Measurements from ENCODE around the gene SPATA31C1. TPM values are rescaled to one million over a fixed set of nuclear protein-coding genes. Genes with fewer than 3 reads are reported as not detected.
A peak's percentile ranks its signal among the peaks of the same experiment; 100 is the strongest.

SPATA31C1 gene
- total RNA-seq, 1 donor from 2014 or later: 0.07 TPM

- no peak for DNase-seq (ENCODE audit: extremely low spot score, unreplicated experiment)
- TF ChIP-seq, protein P1, sequence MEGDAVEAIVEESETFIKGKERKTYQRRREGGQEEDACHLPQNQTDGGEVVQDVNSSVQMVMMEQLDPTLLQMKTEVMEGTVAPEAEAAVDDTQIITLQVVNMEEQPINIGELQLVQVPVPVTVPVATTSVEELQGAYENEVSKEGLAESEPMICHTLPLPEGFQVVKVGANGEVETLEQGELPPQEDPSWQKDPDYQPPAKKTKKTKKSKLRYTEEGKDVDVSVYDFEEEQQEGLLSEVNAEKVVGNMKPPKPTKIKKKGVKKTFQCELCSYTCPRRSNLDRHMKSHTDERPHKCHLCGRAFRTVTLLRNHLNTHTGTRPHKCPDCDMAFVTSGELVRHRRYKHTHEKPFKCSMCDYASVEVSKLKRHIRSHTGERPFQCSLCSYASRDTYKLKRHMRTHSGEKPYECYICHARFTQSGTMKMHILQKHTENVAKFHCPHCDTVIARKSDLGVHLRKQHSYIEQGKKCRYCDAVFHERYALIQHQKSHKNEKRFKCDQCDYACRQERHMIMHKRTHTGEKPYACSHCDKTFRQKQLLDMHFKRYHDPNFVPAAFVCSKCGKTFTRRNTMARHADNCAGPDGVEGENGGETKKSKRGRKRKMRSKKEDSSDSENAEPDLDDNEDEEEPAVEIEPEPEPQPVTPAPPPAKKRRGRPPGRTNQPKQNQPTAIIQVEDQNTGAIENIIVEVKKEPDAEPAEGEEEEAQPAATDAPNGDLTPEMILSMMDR (conservative IDR thresholded peaks at IDR 0.05): no peak
- Mint-ChIP-seq H3K4me1 (ENCODE audit: unreplicated experiment) (peaks cover 4% of the 10 kb centered on the region), H3K27ac (no peak overlapping the region), H3K36me3 (peaks cover 21% of the 10 kb centered on the region), H3K4me3 (no peak overlapping the region), H3K27me3 (no peaks in the 10 kb centered on the region), H3K9me3 (no peaks in the 10 kb centered on the region)
These were observed 50.4 kb downstream of the SPATA31C1 start for GRCh38 chr9:87968155-87968554.

DNA sequence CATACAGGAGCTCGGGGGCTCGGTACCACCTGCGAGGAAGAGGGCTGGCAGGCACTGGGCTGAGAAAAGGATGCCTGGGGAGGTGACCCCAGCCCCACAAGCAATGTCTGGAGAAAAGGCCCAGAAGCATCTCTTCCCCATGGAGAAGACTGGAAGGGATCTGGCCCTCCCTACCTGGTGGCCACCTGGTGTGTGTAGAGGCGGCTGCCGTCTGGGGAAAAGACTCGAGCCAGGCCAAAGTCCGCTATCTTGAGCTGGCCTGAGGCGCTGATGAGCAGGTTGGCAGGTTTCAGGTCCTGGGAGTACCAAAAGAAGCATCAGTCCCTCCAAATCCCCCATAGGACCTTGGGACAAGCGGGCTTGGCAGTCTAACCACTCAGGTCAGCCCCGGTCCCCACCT is 52.8 kb downstream of the SPATA31C1 start:
- Mint-ChIP-seq H3K36me3 (peaks cover 18% of the 10 kb centered on the region), H3K27ac (no peak overlapping the region), H3K27me3 (no peaks in the 10 kb centered on the region), H3K4me1 (ENCODE audit: unreplicated experiment) (peaks cover 14% of the 10 kb centered on the region), H3K4me3 (no peak overlapping the region), H3K9me3 (no peaks in the 10 kb centered on the region)
- TF ChIP-seq, protein P1 (conservative IDR thresholded peaks at IDR 0.05): no peak
- no peak for DNase-seq (ENCODE audit: extremely low spot score, unreplicated experiment)

DNA sequence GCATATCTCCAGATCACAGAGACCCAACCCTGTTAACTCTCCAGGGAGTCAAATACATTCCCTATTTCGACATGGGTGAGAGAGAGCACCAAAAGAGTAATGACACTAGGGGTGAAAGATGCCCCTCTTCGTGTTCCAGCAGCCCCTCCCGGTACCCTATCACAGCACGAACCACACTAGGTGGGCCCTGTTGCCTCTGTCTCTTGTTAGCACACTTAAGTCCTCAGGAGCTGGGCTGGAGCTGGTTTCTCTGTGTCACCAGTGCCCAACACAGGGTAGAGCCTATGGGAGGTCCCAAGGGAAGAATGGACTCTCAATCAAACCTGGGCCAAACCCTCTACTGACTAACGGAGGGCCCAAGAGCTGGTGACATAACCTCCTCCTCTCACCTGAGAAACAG is 55.4 kb downstream of the SPATA31C1 start:
- peaks cover 14% of the 10 kb centered on the region for H3K4me1 Mint-ChIP-seq (ENCODE audit: unreplicated experiment)
- no peak for DNase-seq (ENCODE audit: extremely low spot score, unreplicated experiment)
- peak overlapping the region; percentile 78 for H3K27ac Mint-ChIP-seq
- H3K9me3 Mint-ChIP-seq: no peaks in the 10 kb centered on the region
- H3K36me3 Mint-ChIP-seq: peaks cover 6% of the 10 kb centered on the region
- TF ChIP-seq, protein P1 (conservative IDR thresholded peaks at IDR 0.05): no peak
- H3K27me3 Mint-ChIP-seq: no peaks in the 10 kb centered on the region
- peak overlapping the region; percentile 87 for H3K4me3 Mint-ChIP-seq

Other genes with a start within 250 kb of the SPATA31C1 start
- 85.7 and 117 TPM in 2 replicates for gene CTSL, start 191.8 kb upstream of the SPATA31C1 start, total RNA-seq (ENCODE audit: low replicate concordance)
- not detected in 2 replicates for gene SPATA31E1, start 35.1 kb upstream of the SPATA31C1 start, total RNA-seq (ENCODE audit: low replicate concordance)
- 16.4 and 16.9 TPM in 2 replicates for gene CDK20, start 56.6 kb downstream of the SPATA31C1 start, total RNA-seq (ENCODE audit: low replicate concordance)
- gene SPATA31C2, start 220.5 kb downstream of the SPATA31C1 start, total RNA-seq (ENCODE audit: low replicate concordance): not detected in 2 replicates

Data from type B pancreatic cell (in vitro differentiated cells).